NT2/D1 (cell line): ENCODE data around the gene FASTK.

Experiments
- DNase-seq: peaks from one replicate; pipeline ENCODE4 v3.0.0-alpha.2; 2011; ENCODE audit warnings: low read depth, low spot score
- H3K27me3 ChIP-seq: 2 replicates; pipeline ENCODE4 v1.6.0; 2011; ENCODE audit warnings: mild to moderate bottlenecking; ENCODE audit not compliant: insufficient read length, insufficient read depth
- H3K36me3 ChIP-seq: 2 replicates; pipeline ENCODE4 v1.6.1; 2011; ENCODE audit warnings: mild to moderate bottlenecking, low read length, mixed read lengths; ENCODE audit not compliant: insufficient read depth, insufficient read length
- H3K4me1 ChIP-seq: 2 replicates; pipeline ENCODE4 v1.5.1; 2011; ENCODE audit not compliant: insufficient read depth, insufficient read length
- H3K4me3 ChIP-seq: 2 replicates; pipeline ENCODE4 v1.5.1; 2011; ENCODE audit warnings: low read depth; ENCODE audit not compliant: insufficient read length
- H3K9ac ChIP-seq: 2 replicates; pipeline ENCODE4 v1.6.0; 2011; ENCODE audit warnings: low read depth; ENCODE audit not compliant: insufficient read length
- H3K9me3 ChIP-seq: 2 replicates; pipeline ENCODE4 v1.5.1; 2011; ENCODE audit warnings: mild to moderate bottlenecking, low read length; ENCODE audit not compliant: insufficient read depth
- SUZ12 ChIP-seq: IDR thresholded peaks from 2 replicates; pipeline ENCODE4 v1.6.1; 2011; ENCODE audit not compliant: insufficient read length, insufficient read depth; ENCODE audit errors: extremely low read depth
- YY1 ChIP-seq: IDR thresholded peaks from 2 replicates; pipeline ENCODE4 v1.6.1; 2011; ENCODE audit not compliant: insufficient read length, insufficient read depth
- ZNF274 ChIP-seq: IDR thresholded peaks from 2 replicates; pipeline ENCODE4 v1.6.1; 2011; ENCODE audit warnings: mild to moderate bottlenecking, low read depth, low read length

FASTK gene

DNA sequence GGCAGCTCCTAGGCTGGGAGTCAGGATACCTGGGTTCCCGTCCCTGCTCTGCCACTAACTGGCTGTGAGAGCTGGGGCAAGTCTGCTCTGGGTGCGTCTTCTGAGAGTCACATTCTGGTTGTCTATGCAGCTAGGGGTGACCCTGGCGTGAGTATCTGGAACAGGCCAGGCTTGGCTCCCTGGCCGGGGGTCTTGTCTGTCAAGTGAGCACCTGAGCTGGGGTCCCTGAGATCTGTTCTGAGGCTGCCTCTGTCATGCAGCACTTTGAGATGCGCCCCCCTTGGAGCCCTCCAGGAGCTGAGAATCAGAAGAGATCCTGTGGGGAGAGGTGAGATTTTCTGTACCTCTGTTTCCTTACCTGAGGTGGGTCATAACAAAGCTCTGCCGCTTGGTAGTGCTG, 13.1 kb upstream of the FASTK start:
- DNase-seq, result no peak
- H3K36me3 ChIP-seq, result peaks cover 30% of the 10 kb centered on the region
- no peaks in the 10 kb centered on the region for H3K9me3 ChIP-seq
- H3K4me3 ChIP-seq, result no peak overlapping the region
- TF ChIP-seq YY1 (no peak), SUZ12 (no peak), ZNF274 (no peak)
- H3K4me1 ChIP-seq, result peaks cover 9% of the 10 kb centered on the region
- no peaks in the 10 kb centered on the region for H3K27me3 ChIP-seq
- no peak overlapping the region for H3K9ac ChIP-seq

DNA sequence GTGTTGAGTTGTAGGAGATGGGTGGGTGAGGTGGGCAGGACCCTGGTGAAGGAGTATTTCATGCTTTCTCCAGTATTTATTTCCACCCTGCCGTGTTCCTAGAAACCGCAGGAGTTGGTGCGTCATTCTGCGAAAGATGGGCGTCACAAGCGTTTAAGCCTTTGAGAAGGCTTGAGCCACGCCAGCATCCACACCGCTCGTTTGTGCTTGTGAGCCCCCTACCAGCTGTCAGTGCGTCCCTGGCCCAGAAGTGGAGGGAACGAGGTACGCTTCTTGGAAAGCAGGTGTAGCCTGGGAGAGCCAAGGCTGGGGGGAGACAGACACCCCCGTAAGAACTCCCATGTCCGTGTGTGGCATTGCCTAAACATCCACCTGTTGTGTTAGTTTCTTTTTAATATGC, 11.4 kb upstream of the FASTK start:
- H3K36me3 ChIP-seq, result peaks cover 30% of the 10 kb centered on the region
- no peaks in the 10 kb centered on the region for H3K9me3 ChIP-seq
- H3K4me3 ChIP-seq, result no peak overlapping the region
- no peak overlapping the region for H3K9ac ChIP-seq
- TF ChIP-seq YY1 (no peak), SUZ12 (no peak), ZNF274 (no peak)
- DNase-seq, result no peak
- H3K27me3 ChIP-seq, result peaks cover 9% of the 10 kb centered on the region
- H3K4me1 ChIP-seq, result peaks cover 11% of the 10 kb centered on the region

DNA sequence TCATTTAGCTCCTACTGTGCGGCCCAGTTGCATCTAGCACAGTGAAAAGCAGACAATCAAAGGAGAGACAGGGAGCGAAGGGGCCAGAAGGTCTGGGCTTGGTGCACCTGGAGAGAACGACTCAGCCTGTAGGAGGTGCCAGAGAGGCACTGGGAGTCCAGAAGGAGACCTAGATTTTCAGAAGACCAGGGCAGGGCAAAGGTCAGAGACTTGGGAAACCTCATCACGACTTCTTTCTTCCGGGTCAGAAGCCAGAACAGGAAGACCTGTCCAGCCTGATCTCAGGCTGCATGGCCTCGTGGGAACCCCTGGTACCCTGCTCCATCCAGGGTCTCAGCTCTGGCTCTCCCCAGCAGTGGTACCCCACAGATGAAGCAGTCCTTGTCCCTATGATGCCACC, 10.8 kb upstream of the FASTK start:
- no peak for DNase-seq
- Histone ChIP-seq H3K36me3 (peaks cover 30% of the 10 kb centered on the region), H3K4me1 (peaks cover 11% of the 10 kb centered on the region)

DNA sequence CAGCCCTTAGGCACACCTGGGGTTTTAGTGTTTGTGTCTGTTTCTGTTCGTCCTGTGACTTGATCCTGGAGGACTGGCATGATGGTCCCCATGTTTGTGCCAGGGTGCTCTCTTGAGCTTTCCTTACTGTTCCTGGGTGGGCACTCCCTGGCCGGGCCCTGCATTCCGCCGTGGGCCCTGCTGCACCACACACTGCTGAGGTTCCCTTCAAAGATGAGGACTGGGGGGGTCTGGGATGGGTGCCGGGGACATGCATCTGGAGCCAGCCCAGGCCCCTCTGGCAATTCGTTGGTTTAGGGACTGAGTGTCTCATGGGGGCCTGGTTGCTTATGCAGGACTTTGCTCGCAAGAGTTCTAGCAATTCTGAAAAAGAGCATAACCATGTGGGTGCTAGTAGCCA, 10.4 kb upstream of the FASTK start:
- no peak for TF ChIP-seq ZNF274
- TF ChIP-seq SUZ12, result no peak
- TF ChIP-seq YY1, result no peak
- no peak overlapping the region for H3K9ac ChIP-seq
- H3K4me1 ChIP-seq, result peaks cover 11% of the 10 kb centered on the region
- H3K36me3 ChIP-seq, result peaks cover 30% of the 10 kb centered on the region
- H3K9me3 ChIP-seq, result no peaks in the 10 kb centered on the region
- peaks cover 9% of the 10 kb centered on the region for H3K27me3 ChIP-seq
- no peak overlapping the region for H3K4me3 ChIP-seq
- no peak for DNase-seq

More for the DNA sequence above, 10.8 kb upstream of the FASTK start:
- peaks cover 9% of the 10 kb centered on the region for H3K27me3 ChIP-seq
- no peak overlapping the region for H3K4me3 ChIP-seq
- TF ChIP-seq SUZ12, result no peak
- no peak for TF ChIP-seq ZNF274
- no peak for TF ChIP-seq YY1
- no peak overlapping the region for H3K9ac ChIP-seq
- no peaks in the 10 kb centered on the region for H3K9me3 ChIP-seq

DNA sequence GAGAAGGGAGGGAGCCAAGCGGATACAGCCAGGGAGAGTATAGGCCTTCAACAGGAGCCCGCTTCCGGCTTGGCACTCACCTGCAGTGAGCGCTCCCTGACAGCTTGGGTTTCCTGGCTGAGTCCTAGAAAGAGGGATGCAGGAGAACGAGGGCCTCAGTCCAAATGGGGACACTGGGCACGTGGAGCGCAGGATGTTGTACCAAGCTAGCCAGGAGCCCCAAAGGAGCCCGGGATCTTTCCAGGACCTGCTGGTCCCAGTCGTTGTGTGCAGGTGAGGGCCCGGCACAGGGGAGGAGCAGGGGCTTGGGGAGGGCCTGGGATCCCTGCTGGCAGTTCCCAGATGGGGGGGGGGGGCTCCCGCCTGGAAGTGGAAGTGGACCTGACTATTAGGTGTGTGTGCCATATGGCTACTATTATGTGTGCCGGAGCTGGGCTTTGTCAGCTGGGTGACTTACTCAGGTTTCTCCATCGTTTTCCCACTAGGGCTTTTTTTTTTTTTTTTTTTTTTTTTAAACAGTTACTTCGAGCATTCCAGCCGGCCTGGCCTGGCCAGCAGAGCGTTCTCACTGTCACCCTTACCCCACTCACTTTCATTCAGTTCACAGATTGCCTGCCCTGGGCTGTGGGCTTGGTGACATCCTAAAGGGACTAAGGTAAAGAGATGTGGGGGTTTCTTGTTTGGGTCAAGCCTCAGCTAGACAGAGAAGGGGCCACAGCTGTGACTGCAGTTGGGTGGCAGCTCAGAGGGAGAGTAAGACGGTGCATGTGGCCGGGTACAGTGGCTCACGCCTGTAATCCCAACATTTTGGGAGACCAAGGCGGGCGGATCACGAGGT, 9.5 kb upstream of the FASTK start:
- H3K9me3 ChIP-seq, result no peaks in the 10 kb centered on the region
- no peak for TF ChIP-seq YY1
- TF ChIP-seq SUZ12, result no peak
- TF ChIP-seq ZNF274, result no peak
- peaks cover 15% of the 10 kb centered on the region for H3K4me1 ChIP-seq
- peaks cover 30% of the 10 kb centered on the region for H3K36me3 ChIP-seq
- H3K4me3 ChIP-seq, result peak overlapping the region; percentile 9
- peaks cover 9% of the 10 kb centered on the region for H3K27me3 ChIP-seq
- DNase-seq, result no peak
- no peak overlapping the region for H3K9ac ChIP-seq

DNA sequence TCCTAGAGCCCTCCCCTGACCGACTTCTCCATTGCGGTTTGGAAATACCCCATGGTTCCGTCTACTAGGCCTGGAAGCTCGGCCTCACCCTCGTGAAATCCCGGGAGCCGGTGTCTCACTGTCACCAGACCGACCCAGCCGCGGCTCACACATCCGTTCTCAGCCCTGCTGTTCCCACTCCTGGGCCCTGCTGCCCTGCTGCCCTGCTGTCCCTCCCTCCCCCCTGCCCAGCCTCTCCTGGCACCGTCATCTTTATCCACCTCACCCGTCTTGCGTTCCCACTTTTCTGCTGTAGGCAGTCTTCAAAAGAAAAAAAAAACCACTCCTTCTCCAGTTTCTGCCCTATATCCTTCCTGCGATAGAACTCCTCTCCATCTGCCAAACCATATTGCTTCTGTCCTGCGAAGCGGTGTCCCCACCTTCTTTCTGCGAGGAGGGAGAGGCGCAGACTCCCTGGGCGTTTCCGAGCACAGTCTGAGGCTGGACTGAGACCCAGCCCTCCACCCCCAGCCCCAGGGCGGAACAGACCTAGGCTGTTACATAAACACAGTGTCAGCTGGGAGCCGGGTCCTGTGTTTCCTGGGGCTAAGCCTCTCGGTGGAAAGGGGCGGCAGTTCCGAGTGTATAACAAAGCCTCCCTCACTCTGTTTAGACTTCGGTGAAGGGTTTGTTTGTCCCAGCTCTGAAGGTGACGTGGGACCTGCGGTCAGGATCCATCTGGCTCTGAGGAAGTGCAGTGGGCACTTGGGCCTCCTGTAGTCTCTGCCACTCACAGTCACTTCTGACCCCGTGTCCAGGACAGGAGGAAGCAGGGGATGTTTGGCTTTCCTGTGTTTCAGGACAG, 8.5 kb upstream of the FASTK start:
- Histone ChIP-seq H3K4me3 (peak overlapping the region; percentile 78), H3K9me3 (no peaks in the 10 kb centered on the region), H3K36me3 (peaks cover 30% of the 10 kb centered on the region), H3K4me1 (peaks cover 15% of the 10 kb centered on the region), H3K27me3 (peaks cover 14% of the 10 kb centered on the region), H3K9ac (peak overlapping the region; percentile 64)
- no peak for TF ChIP-seq YY1
- no peak for TF ChIP-seq ZNF274
- no peak for TF ChIP-seq SUZ12
- no peak for DNase-seq

DNA sequence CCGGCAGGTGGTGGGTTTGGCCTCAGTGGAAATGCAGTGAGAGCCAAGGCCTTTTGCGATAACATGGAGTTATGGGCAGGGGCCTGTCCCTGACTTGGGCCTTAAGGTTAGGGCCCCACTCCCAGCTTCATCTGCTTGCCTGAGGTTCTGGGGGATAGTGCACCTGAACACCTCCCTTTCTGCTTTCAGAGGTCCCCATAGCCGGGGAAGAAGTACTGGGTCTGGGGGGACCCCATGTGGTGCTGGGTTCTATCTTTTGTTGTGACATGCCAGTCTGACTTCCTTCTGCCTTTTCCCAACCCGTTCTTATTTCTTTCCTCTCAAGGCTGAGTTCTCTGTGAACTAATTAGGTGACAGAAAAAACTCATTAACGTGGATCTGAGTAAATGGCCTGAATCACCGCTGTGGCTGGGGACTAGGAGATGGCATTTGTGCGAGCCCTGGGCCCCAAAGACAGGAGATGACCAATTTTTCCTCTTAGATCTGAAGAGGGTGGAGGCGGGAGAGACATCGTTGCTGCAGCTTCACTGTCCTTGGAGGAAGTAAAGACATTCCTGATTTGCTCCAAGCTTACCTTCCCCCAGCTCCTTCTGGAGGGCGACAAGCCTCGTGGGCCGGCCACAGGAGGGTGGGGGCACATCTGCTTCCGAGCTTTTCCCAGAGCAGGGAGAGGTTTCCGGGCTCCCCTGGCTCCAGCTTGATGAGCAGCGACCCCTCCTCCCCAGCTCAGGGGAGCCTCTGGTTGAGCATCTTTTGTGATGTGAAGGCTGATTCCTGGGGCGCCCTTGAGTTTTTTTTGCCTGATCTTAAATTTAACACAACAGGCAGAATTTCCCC, 7.6 kb upstream of the FASTK start:
- Histone ChIP-seq H3K4me3 (peak overlapping the region; percentile 78), H3K9me3 (no peaks in the 10 kb centered on the region), H3K36me3 (peaks cover 25% of the 10 kb centered on the region), H3K9ac (peak overlapping the region; percentile 90), H3K27me3 (peaks cover 19% of the 10 kb centered on the region), H3K4me1 (peaks cover 15% of the 10 kb centered on the region)
- no peak for DNase-seq
- no peak for TF ChIP-seq YY1
- TF ChIP-seq SUZ12, result no peak
- TF ChIP-seq ZNF274, result no peak
